ENCODE measurements around the gene PSMD14. TPM values are rescaled to one million over a fixed set of nuclear protein-coding genes. Genes with fewer than 3 reads are reported as not detected.
"Not testable (repeated sequence)": the region's sequence is repeated elsewhere in the genome, so short reads cannot be mapped to it uniquely, and the experiment has no call there.

Gene PSMD14
- total RNA-seq, 1 donor = 103 TPM

DNA sequence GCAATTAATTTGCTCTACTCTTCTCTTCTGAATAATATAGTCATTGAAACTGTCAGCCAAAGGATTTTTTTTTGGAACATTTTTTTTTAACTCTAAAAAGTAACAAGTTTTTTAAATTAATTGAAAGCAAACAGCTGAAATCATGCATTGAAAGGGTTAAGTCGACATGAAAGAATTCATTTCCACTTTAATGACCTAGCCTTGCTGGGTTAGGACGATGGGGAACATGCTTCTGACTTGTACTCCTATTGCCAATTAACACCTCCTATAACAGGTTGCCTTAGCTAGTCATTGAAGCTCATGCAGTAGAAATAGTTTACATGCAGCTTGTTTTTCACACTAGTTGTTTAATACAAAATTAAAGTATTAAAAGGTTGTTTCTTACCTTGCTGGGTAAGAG lies 47.8 kb downstream of the PSMD14 start:
- no peak overlapping the region for H3K4me3 ChIP-seq (ENCODE audit: low read depth, low read length)
- TF ChIP-seq, protein P1, sequence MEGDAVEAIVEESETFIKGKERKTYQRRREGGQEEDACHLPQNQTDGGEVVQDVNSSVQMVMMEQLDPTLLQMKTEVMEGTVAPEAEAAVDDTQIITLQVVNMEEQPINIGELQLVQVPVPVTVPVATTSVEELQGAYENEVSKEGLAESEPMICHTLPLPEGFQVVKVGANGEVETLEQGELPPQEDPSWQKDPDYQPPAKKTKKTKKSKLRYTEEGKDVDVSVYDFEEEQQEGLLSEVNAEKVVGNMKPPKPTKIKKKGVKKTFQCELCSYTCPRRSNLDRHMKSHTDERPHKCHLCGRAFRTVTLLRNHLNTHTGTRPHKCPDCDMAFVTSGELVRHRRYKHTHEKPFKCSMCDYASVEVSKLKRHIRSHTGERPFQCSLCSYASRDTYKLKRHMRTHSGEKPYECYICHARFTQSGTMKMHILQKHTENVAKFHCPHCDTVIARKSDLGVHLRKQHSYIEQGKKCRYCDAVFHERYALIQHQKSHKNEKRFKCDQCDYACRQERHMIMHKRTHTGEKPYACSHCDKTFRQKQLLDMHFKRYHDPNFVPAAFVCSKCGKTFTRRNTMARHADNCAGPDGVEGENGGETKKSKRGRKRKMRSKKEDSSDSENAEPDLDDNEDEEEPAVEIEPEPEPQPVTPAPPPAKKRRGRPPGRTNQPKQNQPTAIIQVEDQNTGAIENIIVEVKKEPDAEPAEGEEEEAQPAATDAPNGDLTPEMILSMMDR (IDR thresholded peaks at IDR 0.05; ENCODE audit: insufficient read depth, low read length) = no peak

GRCh38 chr2:161357097-161357496 lies 48.9 kb downstream of the PSMD14 start:
- no peak for DNase-seq (ENCODE audit: low read depth)
- TF ChIP-seq, protein P1 (IDR thresholded peaks at IDR 0.05; ENCODE audit: insufficient read depth, low read length) = no peak

More for the DNA sequence above, 47.8 kb downstream of the PSMD14 start:
- no peak for DNase-seq (ENCODE audit: low read depth)

GRCh38 chr2:161358838-161359237 lies 50.6 kb downstream of the PSMD14 start:
- H3K4me3 ChIP-seq (ENCODE audit: low read depth, low read length) = no peak overlapping the region
- TF ChIP-seq, protein P1 (IDR thresholded peaks at IDR 0.05; ENCODE audit: insufficient read depth, low read length) = no peak
- DNase-seq (ENCODE audit: low read depth) = no peak

More at GRCh38 chr2:161357097-161357496, 48.9 kb downstream of the PSMD14 start:
- H3K4me3 ChIP-seq (ENCODE audit: low read depth, low read length) = no peak overlapping the region

GRCh38 chr2:161360095-161360654 lies 52.0 kb downstream of the PSMD14 start:
- H3K4me3 ChIP-seq (ENCODE audit: low read depth, low read length); DNase-seq (ENCODE audit: low read depth): not testable (repeated sequence)

- H3K4me3 ChIP-seq (ENCODE audit: low read depth, low read length) = no peak overlapping the region
- no peak for DNase-seq (ENCODE audit: low read depth)
Measured at GRCh38 chr2:161362568-161363166, 54.4 kb downstream of the PSMD14 start.

GRCh38 chr2:161367675-161368074 lies 59.5 kb downstream of the PSMD14 start:
- no peak for DNase-seq (ENCODE audit: low read depth)
- H3K4me3 ChIP-seq (ENCODE audit: low read depth, low read length) = no peak overlapping the region
- TF ChIP-seq, protein P1 (IDR thresholded peaks at IDR 0.05; ENCODE audit: insufficient read depth, low read length) = no peak

More at GRCh38 chr2:161362568-161363166, 54.4 kb downstream of the PSMD14 start:
- TF ChIP-seq, protein P1 (IDR thresholded peaks at IDR 0.05; ENCODE audit: insufficient read depth, low read length) = no peak

DNA sequence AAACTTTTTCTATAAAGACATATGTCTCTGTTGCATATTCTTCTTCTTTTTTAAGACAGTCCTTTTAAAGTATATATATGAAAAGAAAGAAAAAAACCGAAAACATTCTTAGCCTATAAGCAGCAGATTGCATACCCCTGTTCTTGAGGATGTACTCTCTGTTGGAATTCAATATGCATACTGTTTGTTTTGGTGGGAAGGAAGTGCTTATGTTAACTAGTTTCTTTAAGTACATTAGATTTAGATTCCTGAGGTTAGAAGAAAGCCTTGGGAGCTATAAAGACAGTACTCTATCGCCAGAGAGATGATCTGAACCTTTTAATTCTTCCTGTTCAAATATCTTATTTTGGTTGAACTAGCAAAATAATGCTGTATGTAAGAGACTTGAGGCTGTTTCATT lies 61.1 kb downstream of the PSMD14 start:
- no peak overlapping the region for H3K4me3 ChIP-seq (ENCODE audit: low read depth, low read length)
- TF ChIP-seq, protein P1 (IDR thresholded peaks at IDR 0.05; ENCODE audit: insufficient read depth, low read length) = no peak
- DNase-seq (ENCODE audit: low read depth) = no peak
